Smooth muscle cell (in vitro differentiated cells): Measurements from ENCODE around the gene GPSM1. TPM values are rescaled to one million over a fixed set of nuclear protein-coding genes. Genes with fewer than 3 reads are reported as not detected.
A peak's percentile ranks its signal among the peaks of the same experiment; 100 is the strongest.

ENCODE experiments used
- DNase-seq: peaks from one replicate; lab custom pipeline; 2025; ENCODE audit not compliant: unreplicated experiment; lab: John Stamatoyannopoulos, UW
- H2AFZ ChIP-seq: fragments of 200-600 bp; sonication (generic); 2 replicates; pipeline ENCODE4 v1.6.0; 2016; ENCODE audit warnings: antibody characterized with exemption, low read depth, mild to moderate bottlenecking
- H3F3A ChIP-seq: fragments of 200-600 bp; sonication (generic); 2 replicates; pipeline ENCODE4 v1.6.0; 2017; ENCODE audit warnings: antibody characterized with exemption, low read depth
- H3K27ac ChIP-seq: fragments of 200-600 bp; sonication (generic); 2 replicates; pipeline ENCODE4 v1.5.1; 2016; ENCODE audit warnings: low read depth, mild to moderate bottlenecking
- H3K27me3 ChIP-seq: fragments of 200-600 bp; sonication (generic); 2 replicates; pipeline ENCODE4 v1.6.1; 2016; ENCODE audit warnings: low read depth, mild to moderate bottlenecking
- H3K36me3 ChIP-seq: fragments of 200-600 bp; sonication (generic); 2 replicates; pipeline ENCODE4 v1.5.1; 2016; ENCODE audit warnings: low read depth
- H3K4me1 ChIP-seq: fragments of 200-600 bp; sonication (generic); 2 replicates; pipeline ENCODE4 v1.5.1; 2016; ENCODE audit warnings: low read depth
- H3K4me2 ChIP-seq: fragments of 200-600 bp; sonication (generic); 2 replicates; pipeline ENCODE4 v1.6.0; 2016; ENCODE audit warnings: mild to moderate bottlenecking
- H3K4me3 ChIP-seq: fragments of 200-600 bp; sonication (generic); 2 replicates; pipeline ENCODE4 v1.5.1; 2016; ENCODE audit warnings: mild to moderate bottlenecking
- H3K79me2 ChIP-seq: fragments of 200-600 bp; sonication (generic); 2 replicates; pipeline ENCODE4 v1.6.0; 2016; ENCODE audit warnings: low read depth, mild to moderate bottlenecking
- H3K9ac ChIP-seq: fragments of 200-600 bp; sonication (generic); 2 replicates; pipeline ENCODE4 v1.6.0; 2016; ENCODE audit warnings: low read depth
- H3K9me3 ChIP-seq: fragments of 200-600 bp; sonication (generic); replicated peaks from 2 replicates; pipeline ENCODE4 v1.5.1; 2016; ENCODE audit warnings: low read depth
- H4K20me1 ChIP-seq: fragments of 200-600 bp; sonication (generic); 2 replicates; pipeline ENCODE4 v1.6.0; 2016; ENCODE audit warnings: low read depth
- CTCF ChIP-seq: fragments of 200-600 bp; sonication (generic); IDR thresholded peaks from 2 replicates; pipeline ENCODE4 v1.5.1; 2017; ENCODE audit warnings: borderline replicate concordance, mild to moderate bottlenecking, antibody characterized with exemption; ENCODE audit not compliant: insufficient read depth, poor library complexity, severe bottlenecking
- WGBS: methylation state at CpG from one replicate; pipeline ENCODE4 v1.1.7; 2016; ENCODE audit warnings: low lambda C conversion rate; 5-methylcytosine and 5-hydroxymethylcytosine counted together
- polyA plus RNA-seq: library from polyadenylated mRNA; unstranded; fragments of >200 nt; fragmentation: Nextera tagmentation; extraction: Ambion mirVana; gene quantifications from 2 replicates; pipeline ENCODE4 v1.2.1, GENCODE V29; 2016
- total RNA-seq: library from RNA; depleted of rRNA; stranded (reverse); fragments of >200 nt; gene quantifications from 2 replicates; pipeline ENCODE4 v1.2.3, GENCODE V29; 2014

GPSM1 gene
- total and polyA plus RNA-seq, 2 experiments from 2014 or later, result 21.1 to 45.9 TPM

DNA sequence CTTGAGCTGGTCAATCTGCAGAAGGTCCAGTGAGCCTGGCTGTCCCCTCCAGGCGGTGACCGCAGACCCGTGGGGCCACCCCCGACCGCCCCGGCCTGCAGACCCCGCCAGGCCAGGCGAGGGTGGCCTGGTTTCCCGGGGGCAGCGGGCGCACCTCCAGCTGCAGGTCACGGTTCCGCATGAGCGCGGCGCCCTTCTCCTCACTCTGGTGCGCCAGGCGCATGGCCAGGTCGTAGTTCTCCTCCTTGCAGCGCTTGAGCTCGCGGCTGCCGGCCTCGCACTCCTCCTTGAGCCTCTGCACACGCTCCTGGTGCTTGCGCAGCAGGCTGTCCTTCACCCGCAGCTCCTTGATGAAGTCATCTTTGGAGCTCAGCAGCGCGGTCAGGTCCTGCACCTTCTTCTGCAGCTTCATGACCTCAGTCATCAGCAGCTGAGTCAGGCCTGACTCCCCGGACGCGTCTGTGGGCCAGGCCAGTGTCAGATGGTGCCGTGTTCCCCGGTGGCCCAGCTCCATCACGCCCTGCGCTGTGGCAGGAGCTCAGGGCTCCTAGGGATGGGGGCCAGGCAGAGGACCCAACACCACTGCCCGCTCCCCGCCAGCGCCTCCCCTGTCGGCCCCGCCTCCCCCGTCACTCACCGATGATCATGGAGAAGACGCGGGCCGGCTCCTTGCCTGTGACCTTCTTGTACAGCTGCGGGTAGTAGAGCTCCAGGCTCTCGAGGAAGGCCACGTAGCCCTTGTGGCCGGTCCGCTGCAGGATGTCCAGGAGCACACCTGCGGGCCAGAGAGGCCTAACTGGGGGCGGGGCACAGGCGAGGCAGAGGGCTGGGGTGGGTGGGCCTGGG, 43.6 kb downstream of the GPSM1 start:
- Histone ChIP-seq H3K36me3 (no peaks in the 10 kb centered on the region), H4K20me1 (no peaks in the 10 kb centered on the region), H2AFZ (no peak overlapping the region), H3K27ac (no peak overlapping the region), H3F3A (no peaks in the 10 kb centered on the region), H3K4me3 (no peak overlapping the region), H3K4me1 (peaks cover 12% of the 10 kb centered on the region), H3K9me3 (no peaks in the 10 kb centered on the region), H3K79me2 (no peaks in the 10 kb centered on the region), H3K9ac (no peak overlapping the region), H3K4me2 (no peak overlapping the region), H3K27me3 (no peaks in the 10 kb centered on the region)
- DNase-seq, result no peak
- WGBS, result 95% methylated on average over 30 of the region's 54 CpGs
- no peak for TF ChIP-seq CTCF

DNA sequence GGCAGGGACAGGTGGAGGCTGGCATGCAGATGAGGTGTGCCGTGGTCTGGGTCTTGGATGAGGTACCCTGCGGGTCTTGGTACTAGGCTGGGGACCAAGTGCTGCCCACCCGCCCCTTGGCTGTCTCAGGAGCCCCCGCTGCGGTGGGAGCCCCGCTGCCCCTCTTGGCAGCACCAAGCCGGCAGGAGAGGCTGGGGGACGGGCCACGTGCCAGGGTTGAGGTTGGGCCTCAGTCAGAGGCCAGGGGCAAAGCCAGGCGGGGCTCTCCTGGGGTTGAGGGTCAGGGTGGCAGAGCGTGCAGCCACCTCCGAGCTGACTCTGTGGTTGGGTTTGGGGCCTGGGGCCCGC, 44.2 kb downstream of the GPSM1 start:
- 97% methylated on average over 10 of the region's 13 CpGs for WGBS
- Histone ChIP-seq H3K9me3 (no peaks in the 10 kb centered on the region), H3K79me2 (no peaks in the 10 kb centered on the region), H3K4me1 (peaks cover 12% of the 10 kb centered on the region), H3K9ac (no peak overlapping the region), H3K36me3 (no peaks in the 10 kb centered on the region), H3K27ac (no peak overlapping the region), H2AFZ (no peak overlapping the region), H3K27me3 (no peaks in the 10 kb centered on the region), H3K4me3 (no peak overlapping the region), H3F3A (no peaks in the 10 kb centered on the region), H4K20me1 (no peaks in the 10 kb centered on the region), H3K4me2 (no peak overlapping the region)
- DNase-seq, result no peak
- no peak for TF ChIP-seq CTCF

GRCh38 chr9:136372006-136372405, 44.7 kb downstream of the GPSM1 start:
- Histone ChIP-seq H3K27me3 (no peaks in the 10 kb centered on the region), H3K27ac (no peak overlapping the region), H3K36me3 (no peaks in the 10 kb centered on the region), H2AFZ (no peak overlapping the region), H4K20me1 (no peaks in the 10 kb centered on the region), H3K9me3 (no peaks in the 10 kb centered on the region), H3K4me2 (peak overlapping the region; percentile 60), H3K9ac (no peak overlapping the region), H3K79me2 (no peaks in the 10 kb centered on the region), H3K4me1 (peaks cover 12% of the 10 kb centered on the region), H3K4me3 (no peak overlapping the region), H3F3A (no peaks in the 10 kb centered on the region)
- DNase-seq, result no peak
- TF ChIP-seq CTCF, result no peak
- 96% methylated on average over 21 of the region's 21 CpGs for WGBS
